GM18861 (cell line): ENCODE measurements around the gene CACNB3.
"Not testable (repeated sequence)": the region's sequence is repeated elsewhere in the genome, so short reads cannot be mapped to it uniquely, and the experiment has no call there.

Source experiments
- ATAC-seq: cut with Tn5 transposase; IDR thresholded peaks from one replicate; pipeline ENCODE4 v1.9.1; 2021; ENCODE audit not compliant: unreplicated experiment

CACNB3 gene

DNA sequence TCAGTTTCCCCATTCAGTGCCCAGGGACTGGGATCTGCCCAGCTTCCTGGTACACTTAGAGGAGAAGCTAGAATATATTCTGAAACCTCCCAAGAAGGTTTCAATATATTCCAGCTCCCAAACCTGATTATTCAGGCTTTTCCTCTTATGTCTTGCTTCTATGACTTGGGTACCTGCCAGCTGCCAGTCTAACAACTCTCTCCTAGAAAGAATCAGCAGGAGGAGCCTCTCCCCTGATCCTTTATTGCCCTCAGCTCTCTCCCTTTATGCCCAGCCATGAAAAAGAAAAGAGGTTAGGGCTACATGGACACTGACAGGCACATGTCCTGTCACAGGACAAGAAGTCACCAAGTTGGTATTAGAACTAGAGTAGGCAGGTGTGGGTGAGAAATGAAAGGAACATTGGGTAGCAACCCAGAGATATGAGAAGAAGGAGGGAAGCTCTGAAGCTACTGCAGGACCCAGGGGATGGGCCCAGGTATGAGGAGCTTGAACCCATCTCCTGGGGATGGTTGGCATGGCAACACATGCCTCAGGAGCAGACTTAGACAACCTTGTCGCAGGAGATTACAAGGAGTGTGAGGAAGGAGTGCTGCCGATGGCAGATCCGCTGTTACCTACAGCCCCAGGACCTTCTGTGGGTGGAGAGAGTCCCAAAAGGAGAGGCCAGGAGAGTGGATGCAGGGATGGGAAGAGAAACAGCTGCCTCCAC, 2.0 kb upstream of the CACNB3 start:
- no peak for ATAC-seq

DNA sequence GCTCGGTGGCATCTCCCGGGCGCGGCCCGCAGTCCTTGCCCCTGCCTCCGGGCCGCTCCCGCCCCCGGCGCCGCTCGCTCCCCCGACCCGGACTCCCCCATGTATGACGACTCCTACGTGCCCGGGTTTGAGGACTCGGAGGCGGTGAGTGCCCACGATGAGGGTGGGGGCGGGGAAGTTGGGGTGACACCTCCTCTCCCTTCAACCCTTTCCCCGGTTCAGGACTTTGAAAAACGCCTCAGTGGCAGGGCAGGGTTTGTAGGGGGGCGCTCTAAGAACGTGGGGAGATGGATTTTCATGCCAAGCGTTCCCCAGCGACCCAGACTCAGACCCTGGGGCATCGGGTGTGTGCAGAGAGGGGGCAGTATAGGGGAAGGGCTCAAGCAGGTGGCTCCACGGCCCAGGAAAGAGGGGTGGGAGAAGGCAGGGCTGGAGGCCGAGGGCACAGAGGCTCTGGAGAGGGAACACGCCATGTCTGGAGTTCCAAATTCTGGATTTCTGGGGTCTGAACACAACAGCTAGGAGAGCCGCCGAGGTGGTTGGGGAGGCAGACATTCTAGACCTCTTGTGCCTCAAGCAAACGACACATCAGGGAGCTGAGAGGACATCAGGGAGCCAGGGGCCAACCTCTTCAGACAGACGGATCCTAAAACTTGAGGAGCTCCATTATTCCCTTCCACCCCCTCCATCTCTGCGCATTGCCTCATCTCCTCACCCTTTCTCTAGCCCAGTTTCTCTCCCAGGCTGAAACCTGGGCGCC, 715 bp downstream of the CACNB3 start:
- ATAC-seq = no peak

DNA sequence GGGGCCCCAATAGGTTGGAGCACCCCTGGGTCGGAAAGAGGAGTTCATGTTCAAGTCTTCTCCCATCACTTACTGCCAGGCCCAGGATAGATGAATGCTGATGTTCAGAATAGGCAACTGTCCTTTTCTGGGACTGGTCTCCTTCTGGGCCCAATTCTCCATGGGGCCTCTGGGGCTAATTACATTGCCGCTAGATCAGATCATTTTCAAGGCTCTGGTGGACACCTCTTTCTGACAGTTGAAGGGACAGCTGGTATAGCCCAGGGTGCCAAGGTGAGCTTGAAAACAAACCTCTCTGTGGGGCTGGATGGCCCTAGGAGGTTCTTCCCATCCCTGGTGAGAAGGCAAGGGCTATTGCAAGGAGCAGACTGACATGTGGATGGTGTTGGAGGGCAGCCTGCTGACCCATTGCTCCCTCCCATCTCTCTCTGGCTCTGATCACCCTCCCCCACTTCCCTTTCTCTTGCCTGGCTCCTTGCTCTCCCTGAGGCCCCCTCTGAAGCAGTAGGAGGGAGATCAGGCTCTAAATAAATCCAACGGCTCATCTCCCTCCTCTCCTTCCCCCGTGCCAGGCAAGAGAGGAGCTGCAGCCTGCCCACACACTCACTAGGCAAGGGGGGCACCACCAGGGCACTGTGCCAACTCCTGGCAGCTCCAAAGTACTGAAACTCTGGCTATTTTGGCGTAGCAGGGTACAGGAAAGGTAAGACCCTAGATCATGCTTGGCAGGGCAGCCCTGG, 1.9 kb downstream of the CACNB3 start:
- ATAC-seq = no peak

DNA sequence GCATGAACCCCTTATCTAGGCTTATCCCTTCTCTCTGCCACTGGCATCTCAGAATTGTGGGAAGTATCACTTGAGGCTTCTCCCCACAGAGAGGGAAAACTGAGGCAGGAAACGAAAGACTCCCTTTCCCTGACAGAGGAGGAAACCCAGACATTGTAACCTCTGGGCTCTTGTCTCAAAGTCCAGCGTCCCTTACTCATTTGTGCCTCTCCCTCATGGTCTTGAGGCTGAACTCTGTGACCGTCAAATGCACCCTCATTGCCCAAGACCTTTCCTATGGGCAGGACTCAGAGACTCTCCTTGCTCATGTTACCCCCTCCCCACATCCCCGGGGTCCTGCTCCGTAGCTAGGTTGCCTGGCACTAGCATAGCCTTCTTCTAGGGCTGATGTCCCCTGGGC, 3.8 kb downstream of the CACNB3 start:
- no peak for ATAC-seq

DNA sequence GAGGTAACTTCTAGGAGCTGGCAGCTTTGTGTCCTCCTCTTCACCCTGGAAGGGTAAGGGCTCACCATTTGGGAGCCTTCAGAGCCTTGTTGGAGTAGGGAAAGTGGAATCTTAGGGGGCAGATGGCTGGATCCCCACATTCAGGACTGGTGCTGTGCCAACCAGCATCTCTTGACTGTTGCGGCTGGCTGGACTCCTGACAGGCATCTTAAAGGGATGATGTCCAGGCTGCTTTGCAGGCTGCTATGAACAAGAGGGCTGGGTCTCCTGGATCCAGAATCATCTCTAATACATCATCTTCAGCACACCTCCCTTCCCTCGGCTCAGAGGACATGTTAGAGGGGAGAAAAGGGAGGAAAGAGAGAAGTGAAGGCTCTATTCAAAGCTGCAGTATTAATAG, 4.4 kb downstream of the CACNB3 start:
- ATAC-seq = no peak

DNA sequence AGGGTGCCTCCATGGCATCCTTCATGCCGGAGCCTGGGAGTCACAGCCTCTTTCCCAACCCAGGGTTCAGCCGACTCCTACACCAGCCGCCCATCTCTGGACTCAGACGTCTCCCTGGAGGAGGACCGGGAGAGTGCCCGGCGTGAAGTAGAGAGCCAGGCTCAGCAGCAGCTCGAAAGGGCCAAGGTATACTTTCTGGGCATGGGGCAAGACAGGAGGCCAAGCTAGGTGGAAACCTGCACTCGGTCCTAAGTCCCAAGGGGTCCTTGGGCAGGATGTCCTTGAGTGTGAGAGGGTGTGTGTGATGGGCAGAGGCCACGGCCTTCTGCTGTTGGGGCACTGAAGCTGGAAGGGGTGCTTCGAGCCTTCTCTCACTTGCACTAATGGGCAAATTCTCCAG, 5.0 kb downstream of the CACNB3 start:
- no peak for ATAC-seq

DNA sequence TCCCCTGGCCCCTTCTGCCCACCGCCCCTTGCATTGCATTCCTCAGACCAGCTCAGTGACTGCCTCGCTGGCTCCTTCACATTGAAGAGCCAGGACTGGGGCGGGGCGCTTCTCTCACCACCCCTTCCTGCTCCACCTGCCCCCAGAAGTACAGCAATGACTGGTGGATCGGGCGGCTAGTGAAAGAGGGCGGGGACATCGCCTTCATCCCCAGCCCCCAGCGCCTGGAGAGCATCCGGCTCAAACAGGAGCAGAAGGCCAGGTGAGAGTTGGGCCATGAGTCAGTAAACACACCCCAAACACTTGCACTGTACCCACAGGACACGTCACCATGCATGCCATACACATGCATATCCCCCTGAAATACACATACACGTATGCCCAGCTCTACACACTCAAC, 5.8 kb downstream of the CACNB3 start:
- no peak for ATAC-seq

DNA sequence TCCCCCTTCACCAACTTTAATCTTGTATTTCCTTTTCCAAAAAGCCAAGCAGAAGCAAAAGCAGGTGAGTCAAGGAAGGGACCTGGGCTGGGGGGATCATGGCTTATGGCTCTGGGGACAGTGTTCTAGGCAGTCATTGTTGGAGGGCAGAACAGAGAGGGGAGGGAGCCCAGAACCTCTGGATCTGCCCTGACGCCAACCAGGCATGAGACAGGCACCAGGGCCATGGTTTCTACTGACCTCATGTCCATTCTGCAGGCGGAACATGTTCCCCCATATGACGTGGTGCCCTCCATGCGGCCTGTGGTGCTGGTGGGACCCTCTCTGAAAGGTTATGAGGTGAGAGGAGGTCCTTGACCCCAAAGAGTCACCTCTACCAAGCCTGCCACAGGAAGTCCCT, 6.6 kb downstream of the CACNB3 start:
- ATAC-seq = no peak

DNA sequence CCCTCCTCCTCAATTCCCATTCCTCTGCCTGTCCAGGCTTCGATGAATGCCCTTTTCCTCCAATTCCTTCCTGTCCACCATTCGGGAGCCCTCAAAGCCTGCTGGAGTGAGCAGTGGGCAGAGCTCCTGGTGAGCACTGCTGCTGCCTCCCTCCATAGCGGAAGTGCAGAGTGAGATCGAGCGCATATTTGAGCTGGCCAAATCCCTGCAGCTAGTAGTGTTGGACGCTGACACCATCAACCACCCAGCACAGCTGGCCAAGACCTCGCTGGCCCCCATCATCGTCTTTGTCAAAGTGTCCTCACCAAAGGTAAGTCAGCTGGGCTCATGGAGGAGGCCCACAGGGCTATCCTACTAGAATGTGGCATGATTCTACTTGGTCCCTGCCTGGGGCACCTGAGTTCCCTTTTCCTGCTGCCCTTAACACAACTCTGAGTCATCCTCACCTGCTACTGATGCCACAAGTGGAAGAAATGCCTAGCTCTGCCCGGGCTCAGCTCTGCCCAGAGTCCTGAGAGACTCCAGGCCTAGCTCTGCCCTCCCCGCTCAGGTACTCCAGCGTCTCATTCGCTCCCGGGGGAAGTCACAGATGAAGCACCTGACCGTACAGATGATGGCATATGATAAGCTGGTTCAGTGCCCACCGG, 8.0 kb downstream of the CACNB3 start:
- no peak for ATAC-seq

DNA sequence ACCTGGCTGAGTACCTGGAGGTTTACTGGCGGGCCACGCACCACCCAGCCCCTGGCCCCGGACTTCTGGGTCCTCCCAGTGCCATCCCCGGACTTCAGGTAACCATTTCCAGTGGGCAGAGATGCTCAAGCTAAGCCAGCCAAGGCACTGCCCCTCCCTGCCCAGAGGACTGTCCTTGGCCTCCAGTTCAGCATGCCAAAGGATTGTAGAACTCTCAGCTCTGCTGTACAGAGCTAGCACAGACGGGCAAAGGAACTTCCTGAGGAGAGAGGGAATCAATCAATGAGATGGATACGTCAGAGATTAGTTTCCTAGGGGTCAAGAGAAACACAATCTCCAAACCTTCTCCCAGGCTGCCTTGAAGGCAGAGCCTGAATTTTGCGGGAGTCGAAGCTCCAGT, 8.7 kb downstream of the CACNB3 start:
- no peak for ATAC-seq

DNA sequence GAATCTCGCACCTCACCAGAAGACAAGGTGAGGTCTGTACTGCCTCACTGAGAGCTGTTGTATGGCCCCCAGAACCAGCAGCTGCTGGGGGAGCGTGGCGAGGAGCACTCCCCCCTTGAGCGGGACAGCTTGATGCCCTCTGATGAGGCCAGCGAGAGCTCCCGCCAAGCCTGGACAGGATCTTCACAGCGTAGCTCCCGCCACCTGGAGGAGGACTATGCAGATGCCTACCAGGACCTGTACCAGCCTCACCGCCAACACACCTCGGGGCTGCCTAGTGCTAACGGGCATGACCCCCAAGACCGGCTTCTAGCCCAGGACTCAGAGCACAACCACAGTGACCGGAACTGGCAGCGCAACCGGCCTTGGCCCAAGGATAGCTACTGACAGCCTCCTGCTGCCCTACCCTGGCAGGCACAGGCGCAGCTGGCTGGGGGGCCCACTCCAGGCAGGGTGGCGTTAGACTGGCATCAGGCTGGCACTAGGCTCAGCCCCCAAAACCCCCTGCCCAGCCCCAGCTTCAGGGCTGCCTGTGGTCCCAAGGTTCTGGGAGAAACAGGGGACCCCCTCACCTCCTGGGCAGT, 9.3 kb downstream of the CACNB3 start:
- ATAC-seq = no peak

DNA sequence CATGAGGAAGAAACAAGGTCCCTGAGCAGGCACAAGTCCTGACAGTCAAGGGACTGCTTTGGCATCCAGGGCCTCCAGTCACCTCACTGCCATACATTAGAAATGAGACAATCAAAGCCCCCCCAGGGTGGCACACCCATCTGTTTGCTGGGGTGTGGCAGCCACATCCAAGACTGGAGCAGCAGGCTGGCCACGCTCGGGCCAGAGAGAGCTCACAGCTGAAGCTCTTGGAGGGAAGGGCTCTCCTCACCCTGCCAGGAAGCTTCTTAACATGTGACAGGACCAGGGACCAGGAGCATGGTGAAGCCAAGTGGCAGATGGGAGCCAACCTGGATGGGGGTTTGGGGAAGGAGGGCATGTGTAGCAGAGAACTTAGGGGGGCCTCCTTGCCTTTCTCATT, 10.0 kb downstream of the CACNB3 start:
- no peak for ATAC-seq

DNA sequence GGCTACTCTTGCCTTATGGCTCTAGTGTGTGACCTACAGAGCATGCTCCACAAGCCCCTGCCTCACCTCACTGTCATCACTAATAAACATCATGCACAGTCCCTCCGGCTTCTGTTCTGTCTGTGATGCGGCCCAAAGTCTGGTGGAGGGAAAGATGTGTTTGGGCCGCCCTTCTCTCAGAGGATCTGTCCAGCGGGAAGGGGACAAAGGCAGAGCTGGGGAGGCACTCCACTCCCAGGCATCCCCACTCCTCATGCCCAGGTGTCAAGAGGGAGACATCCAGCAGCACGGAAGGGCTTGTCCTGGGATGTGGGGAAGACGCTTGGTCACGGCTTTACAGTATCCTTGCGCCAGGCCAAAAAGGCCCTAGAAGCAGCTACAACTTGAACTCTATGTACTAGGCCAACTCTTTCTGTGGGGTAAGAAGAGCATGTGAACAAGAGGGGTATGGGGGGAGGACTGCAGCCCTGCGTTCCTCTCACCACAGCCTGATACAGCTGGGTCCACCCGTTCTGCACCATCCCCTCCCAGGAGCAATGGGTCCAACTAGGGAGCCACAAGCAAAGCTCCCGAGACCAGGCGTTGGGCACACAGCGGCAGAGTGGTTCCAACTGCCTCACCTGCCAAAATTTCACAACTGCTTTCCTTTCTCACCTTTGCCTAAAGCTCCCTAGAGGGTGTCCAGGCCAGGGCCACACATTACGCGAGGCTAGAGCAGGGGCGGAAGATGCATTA, 10.7 kb downstream of the CACNB3 start:
- no peak for ATAC-seq

DNA sequence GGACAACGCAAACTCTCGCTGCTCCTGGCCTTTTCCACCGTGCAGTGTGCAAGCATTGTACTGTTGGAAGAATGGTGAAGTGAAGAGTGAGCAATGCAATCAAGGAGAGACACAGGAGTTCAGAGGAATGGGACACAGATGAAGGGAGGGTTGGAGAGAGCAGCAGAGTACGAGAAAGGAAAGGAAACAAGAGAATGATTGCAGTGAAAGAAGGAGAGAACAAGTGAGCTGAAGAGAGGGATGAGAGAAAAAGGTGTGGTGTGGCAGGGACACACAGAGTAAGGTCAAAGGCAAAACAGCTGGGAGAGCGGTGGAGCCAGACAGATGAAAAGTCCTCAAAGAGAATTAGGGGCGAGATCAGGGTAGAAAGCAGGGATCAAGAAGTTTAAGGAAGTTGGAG, 13.0 kb downstream of the CACNB3 start:
- no peak for ATAC-seq

DNA sequence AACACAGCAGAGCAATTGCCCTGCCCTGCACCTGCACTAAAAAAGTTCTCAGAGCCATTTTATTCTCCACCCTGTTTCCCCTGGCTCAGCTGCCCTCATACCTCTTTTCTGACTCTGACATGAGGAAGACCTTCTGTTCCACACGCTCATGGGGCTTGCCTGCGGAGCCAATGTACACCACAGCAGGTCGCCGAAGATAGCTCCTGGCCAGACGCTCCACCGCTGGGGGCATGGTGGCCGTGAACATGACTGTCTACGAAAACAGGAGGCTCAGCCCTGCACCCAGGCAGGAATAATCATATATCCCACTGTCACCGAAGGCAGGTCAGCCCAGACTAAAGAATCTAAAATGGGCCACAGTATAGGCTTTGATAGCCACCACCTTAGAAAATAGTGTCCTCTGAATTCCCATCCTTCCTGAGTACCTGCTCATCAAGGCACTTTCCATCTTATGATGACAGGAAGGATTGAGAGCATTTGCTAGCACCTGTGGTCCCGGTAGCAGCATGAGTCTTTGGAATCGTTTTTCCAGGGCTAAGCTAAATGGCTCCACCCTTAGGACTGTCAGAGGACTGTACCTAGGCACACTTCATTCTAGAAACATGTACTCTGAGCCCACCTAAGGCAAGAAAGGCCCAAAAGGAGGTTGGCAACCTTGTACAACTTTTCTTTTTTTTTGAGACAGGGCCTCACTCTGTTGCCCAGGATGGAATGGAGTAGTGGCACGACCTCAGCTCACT, 14.2 kb downstream of the CACNB3 start:
- ATAC-seq = no peak

DNA sequence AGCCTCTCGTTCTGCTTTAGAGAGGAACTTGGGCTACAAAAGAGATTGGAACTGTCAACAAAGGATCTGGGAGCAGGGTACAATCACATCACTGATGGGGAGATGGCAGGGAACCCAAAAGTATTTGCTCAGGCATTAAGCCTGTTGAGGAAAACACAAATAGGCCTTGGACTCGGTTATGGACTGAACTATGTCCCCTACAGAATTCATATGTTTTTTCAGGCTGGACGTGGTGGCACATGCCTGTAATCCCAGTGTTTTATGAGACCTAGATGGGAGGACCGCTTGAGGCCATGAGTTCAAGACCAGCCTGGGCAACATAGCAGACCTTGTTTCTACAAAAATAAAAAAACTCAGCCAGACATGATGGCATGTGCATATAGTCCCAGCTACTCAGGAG, 19.8 kb downstream of the CACNB3 start:
- no peak for ATAC-seq

DNA sequence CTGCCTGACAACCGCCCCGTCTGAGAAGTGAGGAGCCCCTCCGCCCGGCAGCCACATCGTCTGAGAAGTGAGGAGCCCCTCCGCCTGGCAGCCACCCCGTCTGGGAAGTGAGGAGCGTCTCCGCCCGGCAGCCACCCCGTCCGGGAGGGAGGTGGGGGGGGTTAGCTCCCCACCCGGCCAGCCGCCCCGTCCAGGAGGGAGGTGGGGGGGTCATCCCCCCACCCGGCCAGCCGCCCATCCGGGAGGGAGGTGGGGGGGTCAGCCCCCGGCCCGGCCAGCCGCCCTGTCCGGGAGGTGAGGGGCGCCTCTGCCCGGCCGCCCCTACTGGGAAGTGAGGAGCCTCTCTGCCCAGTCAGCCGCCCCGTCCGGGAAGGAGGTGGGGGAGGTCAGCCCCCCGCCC, 23.7 kb downstream of the CACNB3 start:
- not testable (repeated sequence) for ATAC-seq

DNA sequence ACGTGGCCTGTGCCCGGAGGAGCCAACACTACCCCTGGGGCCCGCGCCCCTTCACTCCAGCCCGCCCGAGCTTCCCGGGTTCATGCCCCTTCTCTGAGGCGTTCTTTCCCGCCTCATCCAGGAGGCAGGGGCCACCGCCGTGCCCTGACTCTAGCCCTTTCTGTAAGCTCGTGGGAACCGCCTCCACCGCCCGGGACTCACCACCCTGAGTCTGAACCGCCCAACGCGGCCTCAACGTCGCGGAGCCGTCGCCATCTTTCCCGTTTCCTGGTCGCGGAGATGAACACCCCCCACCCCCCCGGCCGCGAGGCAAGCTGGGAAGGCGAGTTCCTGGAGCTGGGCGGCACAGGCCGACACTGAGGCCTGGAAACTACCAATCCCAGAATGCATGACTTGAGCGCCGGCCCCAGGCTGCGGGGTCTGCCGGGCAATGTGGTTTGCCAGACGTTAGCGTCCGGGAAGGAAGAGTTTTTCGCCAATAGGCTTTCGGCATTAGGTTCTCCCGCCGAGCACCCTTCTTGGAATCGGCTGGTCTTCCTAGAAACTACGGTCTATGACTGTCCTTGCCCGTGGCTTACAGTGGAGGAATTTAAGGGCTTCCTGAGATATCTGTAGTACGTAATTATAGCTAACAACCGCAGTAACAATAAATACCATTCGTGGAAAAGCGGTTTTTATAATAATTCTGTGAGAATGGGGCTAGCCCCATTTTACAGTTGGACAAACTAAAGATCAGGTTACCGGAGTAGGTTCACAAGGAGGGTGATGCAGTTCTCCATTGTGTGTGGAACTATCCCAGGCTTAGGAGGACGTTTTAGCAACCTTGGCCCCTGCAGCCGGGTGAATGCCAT, 33.8 kb downstream of the CACNB3 start, which contains the start of gene DDX23:
Gene DDX23 (minus strand): TSS at position 281 of the 851 bp plus-strand sequence. CDS start 6,381 bp downstream, outside the sequence.
- peak; percentile 91 for ATAC-seq
